GM18519 (cell line): ENCODE measurements around the gene CLDN15.
"Not testable (repeated sequence)": the region's sequence is repeated elsewhere in the genome, so short reads cannot be mapped to it uniquely, and the experiment has no call there.

ENCODE experiments used
- ATAC-seq: cut with Tn5 transposase; IDR thresholded peaks from one replicate; pipeline ENCODE4 v1.9.1; 2021; ENCODE audit warnings: mild to moderate bottlenecking, moderate library complexity; ENCODE audit not compliant: unreplicated experiment, low FRiP score

CLDN15 gene, protein sequence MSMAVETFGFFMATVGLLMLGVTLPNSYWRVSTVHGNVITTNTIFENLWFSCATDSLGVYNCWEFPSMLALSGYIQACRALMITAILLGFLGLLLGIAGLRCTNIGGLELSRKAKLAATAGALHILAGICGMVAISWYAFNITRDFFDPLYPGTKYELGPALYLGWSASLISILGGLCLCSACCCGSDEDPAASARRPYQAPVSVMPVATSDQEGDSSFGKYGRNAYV

DNA sequence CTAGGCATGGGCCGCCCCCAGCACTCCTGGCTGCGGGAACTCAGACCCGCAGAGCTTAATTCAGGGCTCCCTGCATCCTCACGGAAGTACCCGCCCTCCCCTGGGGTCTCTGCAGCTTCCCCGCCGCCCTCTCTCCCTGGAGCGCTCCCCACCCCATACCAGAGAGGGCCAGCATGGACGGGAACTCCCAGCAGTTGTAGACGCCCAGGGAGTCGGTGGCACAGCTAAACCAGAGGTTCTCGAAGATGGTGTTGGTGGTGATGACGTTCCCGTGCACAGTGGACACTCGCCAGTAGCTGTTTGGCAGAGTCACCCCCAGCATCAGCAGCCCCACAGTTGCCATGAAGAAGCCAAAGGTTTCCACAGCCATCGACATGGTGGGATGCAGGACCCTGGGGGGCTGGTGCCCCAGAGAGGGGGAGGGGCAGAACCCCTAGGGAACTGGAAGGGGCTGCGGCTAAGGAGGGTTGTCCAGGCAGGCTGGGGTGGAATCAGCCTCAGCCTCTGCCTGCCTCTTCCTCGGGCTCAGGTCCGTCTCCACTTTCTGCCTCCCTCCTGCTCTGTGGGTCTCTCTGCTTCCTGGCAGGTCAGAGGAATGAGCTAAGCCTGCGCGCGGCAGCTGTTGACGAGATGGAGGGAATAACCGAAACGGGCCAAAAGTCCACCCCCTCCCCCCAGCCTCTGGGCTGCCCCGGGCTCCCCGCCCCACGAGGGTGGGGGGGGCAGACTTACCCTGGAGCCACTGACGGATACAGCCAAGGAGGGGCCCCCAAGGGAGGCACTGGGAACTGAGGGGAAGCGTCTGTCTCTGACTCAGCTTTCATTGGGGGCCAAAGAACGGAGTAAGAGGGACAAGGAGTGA is at the start of gene CLDN15:
Gene CLDN15 (minus strand): TSS at position 597 of the 862 bp plus-strand sequence. CDS start 221 bp downstream, at position 376.
- no peak for ATAC-seq

DNA sequence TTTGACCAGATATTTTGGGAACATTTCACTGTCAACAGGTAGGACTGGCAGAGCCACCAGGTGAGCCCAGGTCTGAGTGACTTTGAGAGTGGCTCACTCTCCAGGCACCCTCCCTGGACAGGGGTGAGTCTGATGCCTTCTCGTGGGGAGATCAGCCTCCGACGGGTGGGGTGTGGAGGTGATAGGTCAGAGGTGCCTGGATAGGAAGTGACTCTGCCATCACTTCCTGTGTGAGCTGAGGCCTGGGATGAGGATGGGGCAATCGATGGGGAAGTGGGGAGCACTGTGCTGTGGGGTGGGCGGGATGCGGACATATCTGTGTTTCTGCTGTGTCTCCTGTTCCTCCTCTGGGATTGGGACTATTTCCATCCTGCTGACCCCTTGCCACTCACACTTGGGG is 49.4 kb upstream of the CLDN15 start:
- ATAC-seq: no peak

GRCh38 chr7:101285880-101286279 is 48.3 kb upstream of the CLDN15 start:
- ATAC-seq: not testable (repeated sequence)

DNA sequence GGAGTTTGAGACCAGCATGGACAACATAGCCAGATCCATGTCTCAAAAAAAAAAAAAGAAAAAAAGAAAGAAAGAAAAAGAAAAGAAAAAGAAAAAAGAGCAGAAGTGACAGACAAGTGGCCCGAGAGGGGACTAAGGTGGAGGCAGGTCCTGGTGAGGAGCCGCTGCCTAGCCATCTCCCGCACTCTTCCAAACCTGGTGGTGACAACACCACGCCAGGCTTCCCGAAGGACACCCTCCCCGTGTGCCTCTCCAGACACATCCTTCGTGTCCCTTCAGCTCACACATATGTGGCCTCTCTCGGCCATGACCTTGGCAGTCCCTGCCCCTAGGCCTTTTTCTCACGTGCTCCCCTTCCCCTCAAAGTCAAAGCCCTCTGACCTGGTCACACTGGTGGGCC is 47.6 kb upstream of the CLDN15 start:
- no peak for ATAC-seq

GRCh38 chr7:101280912-101281311 is 43.3 kb upstream of the CLDN15 start:
- ATAC-seq: not testable (repeated sequence)

- no peak for ATAC-seq
These were observed 41.1 kb upstream of the CLDN15 start for GRCh38 chr7:101278461-101279292.

DNA sequence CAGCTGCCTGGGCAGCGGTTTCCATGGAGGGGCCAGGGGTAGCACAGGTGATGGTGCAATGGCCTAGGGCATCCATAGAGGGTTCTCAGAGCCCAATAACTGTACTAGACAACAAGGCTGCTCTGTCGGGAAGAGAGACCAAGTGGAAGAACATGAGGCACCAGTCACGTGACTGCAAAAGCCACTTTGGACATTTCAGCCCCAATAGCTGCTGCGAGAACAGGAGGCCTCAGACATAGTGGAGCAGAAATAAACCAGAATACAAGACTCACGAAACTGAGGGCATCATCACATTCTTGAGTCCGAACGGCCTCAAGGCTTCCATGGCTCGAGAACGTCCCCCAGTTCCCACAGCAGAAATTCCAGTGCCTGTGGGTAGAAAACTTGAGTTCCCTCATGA is 39.6 kb upstream of the CLDN15 start:
- ATAC-seq: no peak

DNA sequence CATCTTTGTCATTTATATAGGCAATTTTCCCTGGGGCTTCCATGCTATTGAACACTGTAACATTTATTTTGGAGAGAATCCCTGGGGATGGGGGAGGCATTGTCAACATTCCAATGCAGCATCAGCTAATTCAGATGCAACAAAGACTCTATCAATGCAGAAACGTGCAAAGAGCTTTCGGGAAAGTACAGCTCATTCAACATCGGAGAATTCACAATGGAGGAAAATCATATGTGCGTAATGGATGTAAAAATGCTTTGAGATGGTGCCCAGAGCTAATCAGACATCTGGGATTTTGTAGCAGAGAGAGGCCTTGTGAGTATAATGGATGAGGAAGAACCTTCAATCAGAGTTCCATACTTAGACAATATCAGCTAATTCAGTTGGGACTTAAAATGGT is 35.6 kb upstream of the CLDN15 start:
- no peak for ATAC-seq

DNA sequence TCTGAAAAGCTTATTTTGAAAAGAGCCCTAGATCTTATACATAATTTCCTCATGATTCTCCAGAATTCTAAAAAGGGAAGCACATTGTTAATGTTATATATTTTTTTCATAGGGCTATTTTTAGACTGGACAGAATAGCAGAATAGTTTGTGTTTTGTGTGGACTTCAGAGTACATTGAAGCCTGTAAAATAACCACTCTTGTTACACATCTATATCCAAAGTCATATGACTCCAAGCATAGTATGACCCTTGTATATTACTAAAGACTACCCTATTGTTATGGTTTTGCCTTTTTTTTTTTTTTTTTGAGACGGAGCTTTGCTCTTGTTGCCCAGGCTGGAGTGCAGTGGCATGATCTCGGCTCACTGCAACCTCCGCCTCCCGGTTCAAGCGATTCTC is 33.4 kb upstream of the CLDN15 start:
- no peak for ATAC-seq

DNA sequence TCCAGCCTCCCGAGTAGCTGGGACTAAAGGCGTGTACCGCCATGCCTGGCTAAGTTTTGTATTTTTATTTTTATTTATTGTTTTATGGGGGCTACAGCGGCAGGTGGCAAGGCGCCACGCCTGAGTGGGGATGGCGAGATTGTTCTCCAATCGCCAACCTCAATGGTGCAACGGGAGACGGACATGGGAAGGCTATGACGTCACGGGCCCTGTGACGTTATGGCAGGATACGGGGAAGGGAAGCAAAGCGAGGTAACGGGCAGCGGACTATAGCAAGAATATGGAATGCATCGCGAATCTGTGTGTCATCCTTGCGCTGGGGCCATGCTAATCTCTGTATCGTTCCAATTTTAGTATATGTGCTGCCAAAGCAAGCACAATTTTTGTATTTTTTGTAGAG is 32.1 kb upstream of the CLDN15 start:
- ATAC-seq: no peak

DNA sequence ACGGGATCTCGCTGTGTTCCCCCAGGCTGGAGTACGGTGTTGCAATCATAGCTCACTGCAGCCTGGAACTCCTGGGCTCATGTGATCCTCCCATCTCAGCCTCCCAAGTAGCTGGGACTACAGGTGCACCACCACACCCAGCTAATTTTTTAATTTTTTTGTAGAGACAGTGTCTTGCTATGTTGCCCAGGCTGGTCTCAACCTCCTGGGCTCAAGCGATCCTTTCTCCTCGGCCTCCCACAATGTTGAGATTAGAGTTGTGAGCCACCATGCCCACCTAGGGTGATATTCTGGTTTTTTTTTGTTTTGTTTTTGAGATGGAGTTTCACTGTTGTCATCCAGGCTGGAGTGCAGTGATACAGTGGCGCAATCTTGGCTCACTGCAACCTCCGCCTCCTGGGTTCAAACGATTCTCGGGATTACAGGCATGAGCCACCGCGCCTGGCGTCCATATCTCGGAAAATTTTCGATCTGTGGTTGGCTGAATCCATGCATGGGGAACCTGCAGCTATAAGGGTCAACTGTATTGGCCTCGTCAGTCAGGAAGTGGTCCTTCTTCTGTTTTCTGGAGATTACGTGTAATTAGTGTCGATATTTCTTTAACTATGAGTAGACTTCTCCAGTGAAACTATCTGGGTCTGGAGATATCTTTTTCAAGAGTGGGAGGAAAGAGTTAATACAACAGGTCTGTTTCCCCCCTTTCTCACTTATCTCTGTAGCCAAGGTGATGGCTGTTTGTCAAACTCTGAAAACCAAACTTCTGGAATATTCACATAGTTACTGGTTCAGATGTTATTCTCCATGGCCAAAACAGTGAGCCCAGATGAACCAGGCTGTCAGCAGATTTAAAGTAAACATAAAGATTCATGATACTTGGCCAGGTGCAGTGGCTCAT is 28.3 kb upstream of the CLDN15 start:
- ATAC-seq: no peak

DNA sequence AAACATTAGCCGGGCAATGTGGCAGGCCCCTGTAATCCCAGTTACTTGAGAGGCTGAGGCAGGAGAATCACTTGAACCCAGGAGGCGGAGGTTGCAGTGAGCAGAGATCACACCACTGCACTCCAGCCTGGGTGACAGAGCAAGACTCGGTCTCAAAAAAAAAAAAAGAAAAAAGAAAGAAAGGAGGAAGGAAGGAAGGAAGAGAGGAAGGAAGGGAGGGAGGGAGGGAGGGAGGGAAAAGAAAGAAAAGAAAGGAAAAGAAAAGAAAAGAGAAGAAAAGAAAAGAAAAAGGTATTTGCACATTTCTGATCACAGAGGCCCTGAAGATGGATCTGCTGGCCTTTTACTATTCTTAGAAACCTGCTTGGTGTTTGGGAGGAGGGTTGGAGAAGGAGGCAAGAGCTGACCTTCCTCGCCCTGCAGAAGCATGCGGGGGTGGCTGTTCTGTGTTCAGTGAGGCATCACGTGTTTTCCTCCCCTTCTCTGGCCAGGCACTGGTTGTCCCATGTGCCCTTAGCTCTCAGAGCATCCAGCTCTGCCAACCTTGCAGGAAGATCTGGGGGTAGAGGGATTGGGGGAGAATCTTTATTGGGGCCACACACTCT is 26.6 kb upstream of the CLDN15 start:
- not testable (repeated sequence) for ATAC-seq

DNA sequence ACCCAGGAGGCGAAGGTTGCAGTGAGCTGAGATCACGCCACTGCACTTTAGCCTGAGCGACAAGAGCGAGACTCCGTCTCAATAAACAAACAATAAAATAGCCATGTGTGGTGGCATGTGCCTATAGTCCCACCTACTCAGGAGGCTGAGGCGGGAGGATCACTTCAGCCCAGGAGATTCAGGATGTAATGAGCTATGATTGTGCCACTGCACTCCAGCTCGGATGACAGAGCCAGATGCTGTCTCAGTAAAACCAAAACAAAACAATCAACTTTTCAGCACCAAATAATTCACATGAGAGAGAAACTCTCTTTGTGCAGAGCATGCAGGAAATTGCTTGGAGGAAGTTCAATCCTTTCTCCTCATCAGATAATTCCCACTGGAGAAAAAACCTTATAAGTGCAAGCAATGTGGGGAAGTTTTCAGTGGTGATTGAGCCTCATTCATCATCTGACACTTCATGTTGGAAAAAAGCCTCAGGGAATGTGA is 20.7 kb upstream of the CLDN15 start:
- ATAC-seq: no peak

DNA sequence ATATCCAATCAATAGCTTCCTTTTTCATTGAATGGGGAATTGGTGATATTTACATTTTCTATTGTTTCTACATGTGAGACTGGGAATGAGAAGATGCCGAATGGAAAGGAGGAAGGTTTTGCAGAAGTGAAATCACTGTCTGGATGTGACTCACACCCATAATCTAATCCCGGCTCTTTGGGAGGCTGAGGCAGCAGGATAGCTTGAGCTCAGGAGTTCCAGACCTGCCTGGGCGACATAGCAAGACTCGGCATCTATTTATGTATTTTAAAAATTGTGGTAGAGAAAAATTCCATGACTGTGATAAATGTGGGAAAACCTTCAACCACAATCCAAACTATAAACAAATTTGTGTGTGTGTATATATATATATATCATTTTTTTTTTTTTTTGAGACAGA is 18.2 kb upstream of the CLDN15 start:
- ATAC-seq: no peak

- ATAC-seq: not testable (repeated sequence)
These were observed 15.6 kb upstream of the CLDN15 start for GRCh38 chr7:101253199-101253598.

DNA sequence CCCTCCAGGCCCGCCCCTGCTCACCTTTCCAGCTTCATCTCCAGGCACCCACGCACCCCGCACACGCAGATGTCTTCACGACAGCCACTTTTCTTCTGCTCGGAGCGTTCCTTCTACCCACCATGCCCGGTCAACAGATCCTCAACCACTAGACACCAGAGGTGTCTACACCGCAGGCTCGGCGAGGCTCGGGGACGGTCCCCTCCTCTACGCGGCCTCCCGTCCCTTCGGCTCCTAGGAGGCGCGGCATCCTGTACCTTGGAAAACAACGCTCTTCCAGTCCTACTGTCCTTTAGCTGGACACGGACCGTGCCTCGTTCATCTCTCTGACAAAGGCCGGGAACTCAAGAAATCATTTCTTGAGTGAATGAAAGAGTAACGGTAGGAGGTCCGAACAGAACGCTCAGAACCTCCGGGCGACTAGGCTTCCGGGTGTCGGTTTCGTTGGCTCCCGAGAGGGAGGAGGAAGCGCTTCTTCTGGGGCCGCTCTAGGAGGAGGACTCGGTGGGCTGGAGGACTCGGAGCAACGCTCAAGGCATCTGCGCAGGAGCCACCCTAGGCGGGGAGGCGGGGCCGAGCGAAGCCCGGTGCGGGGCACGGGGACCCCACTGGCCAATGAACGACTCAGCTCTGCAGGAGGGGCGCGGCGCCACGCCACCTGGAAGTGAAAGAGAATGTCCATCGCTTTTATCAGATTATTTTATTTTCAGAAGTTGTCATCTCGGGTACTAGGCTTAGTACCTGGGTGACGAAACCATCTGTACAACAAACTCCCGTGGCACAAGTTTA is 14.5 kb upstream of the CLDN15 start:
- peak; percentile 89 for ATAC-seq

- ATAC-seq: no peak
These were observed 12.7 kb upstream of the CLDN15 start for GRCh38 chr7:101250324-101250723.

DNA sequence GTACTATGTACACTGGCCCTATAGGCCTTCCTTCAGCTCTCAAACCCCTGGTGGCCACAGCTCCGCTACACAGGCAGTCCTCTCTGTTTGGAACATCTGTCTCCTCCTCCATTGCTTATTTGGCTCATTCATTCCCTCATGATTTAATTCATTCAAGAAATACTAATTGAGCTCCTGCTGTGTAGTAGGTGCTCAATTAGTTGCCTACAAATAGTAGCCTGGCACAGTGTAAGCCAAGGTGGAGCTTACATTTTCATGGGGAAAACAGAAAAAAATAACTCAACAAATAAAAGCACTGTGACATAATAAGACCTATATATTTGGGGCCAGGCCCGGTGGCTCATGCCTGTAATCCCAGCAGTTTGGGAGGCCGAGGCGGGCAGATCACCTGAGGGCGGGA is 10.7 kb upstream of the CLDN15 start:
- no peak for ATAC-seq
